ENCODE results near the gene PIR.
A peak's percentile ranks its signal among the peaks of the same experiment; 100 is the strongest.

Gene PIR

DNA sequence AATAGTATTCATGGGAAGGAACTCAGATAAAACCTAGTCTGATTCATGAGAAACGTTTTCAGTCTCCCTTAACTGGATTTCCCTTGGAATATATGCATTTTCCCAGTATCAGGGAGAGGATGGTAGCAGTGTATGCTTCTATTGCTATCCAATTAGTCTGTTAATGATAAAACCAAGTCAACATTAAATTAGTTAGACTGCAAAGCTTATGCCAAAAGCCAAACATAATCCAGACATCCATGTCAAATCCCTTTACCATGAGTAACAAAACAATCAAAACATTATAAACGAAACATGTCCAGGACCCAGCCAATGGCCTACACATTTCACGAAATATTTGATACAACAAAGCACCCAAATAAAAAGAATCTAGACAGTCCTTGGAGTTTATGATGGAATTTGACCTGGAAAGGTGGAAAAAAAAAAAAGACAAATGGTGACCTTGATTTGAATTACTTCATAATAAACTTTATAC, 74.4 kb downstream of the PIR start:
- no peak for DNase-seq

DNA sequence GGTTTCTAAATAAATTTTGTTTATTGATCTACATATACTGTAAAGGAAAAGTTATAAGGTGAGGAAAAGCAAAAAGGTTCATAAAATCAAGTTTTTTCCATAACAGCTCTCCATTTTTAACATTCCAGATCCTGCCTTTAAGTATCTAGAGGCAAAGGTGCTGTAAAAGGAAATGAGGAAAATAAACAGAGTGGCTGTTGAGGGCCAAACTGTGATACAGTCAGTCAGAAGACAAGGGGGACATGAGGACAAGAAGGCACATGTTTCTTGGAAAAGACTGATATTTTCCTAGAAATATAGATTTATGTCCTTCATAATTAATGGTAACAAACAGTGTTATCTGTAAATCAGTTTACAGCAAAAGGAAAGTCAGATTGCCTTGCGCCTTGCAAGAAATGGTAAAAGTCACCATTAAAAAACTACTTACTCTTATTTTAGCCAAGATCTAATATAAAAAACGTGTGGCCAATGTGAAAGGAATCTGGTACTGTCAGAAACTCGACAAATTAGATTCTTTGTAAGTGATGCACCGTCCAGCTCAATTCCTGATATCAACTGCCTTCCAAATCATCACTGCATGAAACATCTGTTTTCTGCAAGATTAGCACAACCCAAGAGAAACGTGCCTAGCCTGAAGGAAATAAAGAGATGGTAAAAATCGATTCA, 75.0 kb downstream of the PIR start:
- no peak for DNase-seq

DNA sequence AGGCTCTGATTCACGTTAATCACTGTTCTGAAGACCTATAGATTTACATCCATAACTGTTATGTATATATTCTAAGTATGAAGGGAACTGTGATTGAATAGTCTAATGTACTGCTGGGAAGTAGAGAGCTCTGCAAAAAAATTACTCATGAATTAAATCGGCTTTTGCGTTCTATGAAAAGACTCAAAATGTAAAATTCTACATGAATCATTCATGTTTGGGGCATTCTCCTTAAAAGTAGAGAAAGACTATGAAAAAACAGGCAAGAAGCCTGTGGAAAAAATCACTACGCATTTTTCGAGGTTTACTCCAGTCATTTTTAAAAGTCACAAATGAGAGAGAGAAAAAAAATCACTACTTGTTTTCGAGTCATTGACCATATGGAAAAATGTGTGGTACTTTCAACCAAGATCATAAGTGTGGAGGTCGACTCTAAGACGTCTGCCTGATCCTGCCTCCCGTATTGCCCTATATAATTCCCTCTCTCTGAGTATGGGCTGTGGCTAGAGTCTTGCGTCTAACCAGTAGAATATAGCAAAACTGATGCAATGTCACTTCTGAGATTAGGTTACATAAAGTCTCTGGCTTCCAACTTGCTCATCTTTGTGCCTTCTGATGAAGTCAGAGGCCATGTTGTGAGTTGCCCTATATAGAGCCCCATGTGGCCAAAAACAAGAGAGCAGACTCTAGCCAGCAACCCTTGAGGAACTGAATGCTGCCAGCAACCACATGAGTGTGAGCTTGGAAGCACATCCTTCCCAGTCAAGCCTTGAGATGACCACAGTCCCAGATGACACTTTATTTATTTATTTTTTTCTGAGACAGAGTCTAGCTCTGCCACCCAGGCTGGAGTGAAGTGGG, 76.8 kb downstream of the PIR start:
- DNase-seq, result no peak

DNA sequence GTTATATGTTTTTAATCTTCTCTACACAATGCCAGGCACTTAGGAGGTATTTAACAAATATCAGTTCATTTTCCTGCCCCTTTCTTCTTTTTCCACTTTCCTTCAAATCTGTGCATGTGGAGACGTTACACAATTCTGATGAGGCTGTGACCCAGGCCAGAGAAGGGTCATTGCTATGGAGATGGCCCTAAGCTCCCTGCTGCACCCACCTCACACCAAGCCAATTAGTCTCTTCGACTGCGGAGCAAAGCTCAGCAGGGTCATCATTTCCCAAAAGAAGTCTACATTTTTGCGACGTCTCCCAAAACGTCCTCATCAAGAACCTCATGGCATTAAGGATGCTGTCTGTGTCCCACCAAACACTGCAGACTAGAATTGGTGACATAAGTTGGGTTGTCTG, 80.0 kb downstream of the PIR start:
- no peak for DNase-seq

DNA sequence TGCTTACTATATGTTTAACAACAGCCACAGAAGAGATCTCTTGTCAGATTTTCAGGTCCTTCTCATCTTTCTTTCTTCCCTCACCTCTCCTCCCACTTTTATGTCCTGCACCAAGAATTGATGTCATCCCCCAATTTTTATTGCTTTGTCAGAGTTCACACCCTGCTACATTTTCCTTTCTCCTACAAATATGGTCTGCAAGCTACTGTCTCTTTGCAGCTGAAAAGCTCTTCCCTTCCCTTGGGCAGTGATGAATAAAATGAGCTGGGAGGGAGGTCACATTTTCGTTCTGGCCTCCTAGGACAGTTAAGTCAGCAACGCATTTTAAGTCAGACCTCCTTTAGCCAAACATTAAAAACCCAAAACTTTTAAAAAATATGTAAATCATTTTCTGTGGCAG, 82.2 kb downstream of the PIR start:
- no peak for DNase-seq

DNA sequence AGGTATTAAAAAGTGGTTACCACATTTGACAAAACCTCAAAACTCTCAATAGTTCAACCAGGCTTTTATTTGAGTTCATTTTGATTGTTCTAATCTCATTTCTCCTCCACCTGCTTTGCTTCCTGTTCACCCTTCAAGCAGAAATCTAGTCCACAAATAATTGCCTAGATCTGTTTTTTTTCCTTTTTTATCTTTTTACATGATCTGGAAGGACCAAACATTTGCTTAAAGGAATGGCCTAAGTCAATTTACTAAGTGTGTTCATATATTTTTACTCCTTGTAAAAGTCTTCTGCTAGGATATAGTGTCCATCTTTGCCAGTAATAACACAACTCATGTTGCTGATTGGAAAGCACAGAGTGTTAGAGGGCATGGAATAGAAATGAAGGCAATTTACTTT, 82.7 kb downstream of the PIR start:
- no peak for DNase-seq

DNA sequence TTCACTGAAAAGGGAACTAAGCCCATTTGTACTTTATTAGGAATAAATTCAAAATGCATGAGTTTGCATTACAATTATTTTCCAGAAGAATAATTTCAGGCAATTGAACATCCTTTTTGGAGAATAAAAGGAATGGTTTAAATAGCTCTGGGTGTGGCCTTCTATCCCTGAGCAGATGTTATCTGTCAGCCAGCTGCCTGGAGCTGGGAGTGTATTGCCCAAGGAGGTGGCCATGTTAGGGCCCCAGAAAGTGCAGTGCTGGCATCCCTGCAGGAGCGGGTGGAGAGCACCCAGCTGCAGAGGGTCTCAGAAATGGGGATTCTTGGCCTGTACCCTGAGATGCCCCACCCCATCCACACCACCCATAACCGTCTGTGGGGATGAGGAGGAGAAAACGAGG, 87.3 kb downstream of the PIR start:
- DNase-seq, result no peak

DNA sequence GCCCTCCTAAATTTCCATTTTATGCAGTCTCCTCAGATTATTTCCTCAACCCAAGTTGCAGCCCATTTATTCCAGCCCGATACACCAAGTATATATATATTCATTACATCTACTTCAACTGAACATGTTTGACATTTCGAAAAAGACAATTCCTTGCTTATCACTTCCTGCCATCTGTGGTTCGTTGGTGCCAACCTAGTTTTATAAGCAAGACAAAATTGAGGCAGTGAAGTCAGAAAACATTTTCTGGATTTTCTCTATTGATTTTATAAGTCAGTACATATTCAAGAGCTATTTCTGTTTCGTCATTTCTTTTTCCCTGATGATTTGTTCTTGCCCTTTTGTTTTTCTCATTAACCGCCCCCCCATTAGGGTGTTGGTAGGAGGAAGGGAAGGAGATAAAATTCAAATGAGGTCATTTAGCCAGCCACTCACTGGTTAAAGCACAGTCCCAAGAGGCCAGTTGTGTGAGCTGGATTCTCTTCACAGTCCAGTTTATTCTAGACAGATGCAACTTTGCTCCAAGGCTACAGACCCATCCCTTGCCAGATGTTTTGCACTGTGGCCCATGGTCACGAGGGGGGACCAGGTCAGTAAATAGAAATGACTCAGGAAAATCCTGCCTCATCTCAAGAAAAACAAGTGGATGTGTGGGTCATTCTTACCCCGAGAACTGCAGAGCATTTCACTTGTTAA, 88.6 kb downstream of the PIR start:
- peak in 1 of 58 donors; percentile 0 for DNase-seq

DNA sequence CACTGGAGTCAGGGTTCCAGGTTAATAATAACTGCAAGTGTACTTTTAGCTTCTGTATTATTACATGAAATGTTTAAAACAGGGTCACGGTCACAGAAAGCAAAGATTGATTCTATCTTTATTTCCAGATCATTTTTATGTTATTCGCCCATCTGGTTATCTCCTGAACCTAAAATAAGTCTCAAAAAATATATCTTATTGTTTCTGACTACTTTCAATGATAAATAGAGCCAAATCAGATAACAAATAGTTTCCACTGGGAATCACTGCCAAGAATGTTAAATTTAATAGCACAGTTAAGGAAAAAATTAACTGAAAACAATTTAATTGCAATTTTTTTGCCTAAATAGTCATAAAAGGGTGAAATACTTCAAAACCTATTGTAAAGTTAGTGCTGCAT, 91.8 kb downstream of the PIR start:
- no peak for DNase-seq

DNA sequence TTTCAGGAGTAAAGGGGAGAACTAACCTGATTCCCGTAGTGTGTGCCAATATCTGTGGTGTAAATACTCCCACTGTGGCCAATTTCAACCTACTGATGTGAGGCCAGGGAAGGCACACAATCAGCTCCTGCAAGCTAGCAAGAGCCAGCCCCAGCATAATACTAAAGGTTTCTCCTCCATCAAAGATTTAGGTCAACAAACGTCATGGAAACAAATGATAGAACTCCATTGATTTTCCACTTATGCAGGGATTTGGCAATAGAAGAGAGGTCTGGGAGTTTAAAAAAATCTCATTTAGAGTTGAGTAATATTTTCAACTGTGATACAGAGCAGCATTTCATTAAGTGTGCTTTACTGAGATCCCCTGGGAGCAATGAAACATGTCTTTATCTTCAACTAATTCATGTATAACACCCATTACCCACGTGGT, 93.2 kb downstream of the PIR start:
- DNase-seq, result no peak

DNA sequence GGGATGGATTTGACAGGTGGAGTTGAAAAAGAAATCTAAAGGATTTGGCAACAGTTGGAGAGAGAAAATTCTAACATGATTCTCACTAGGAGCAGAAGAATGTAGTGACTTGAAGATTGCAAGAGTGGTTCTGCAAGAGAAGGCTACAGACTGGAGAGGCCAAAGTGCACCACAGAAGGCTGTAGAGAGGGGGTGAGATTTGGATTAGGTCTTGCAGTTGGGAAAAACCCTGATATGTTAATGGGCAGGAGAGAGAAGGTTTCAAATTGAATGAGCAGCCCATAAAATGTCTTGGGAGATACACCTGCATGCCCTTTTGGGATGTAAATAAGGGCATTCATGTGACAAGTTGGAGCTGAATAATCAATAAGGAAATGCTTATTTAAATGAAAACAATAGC, 94.3 kb downstream of the PIR start:
- DNase-seq, result no peak

DNA sequence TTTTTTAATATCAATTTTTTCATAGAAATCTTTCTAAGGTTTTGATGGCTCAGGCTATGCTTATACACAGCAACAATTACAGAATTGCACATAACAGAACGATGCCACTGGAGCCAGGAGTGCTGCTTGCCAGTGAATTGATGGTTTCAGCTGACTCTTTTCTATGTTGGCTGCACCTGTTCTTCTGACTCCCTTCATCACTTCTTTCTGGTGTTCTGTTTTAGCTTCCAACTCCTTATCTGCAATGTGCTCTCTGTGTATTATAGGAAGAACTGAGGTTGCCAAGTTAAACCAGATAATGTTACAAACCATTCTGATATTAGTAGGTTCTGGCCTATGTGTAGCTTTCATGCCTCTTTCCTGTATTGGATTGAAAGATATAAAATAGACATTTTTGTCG, 97.3 kb downstream of the PIR start:
- no peak for DNase-seq

DNA sequence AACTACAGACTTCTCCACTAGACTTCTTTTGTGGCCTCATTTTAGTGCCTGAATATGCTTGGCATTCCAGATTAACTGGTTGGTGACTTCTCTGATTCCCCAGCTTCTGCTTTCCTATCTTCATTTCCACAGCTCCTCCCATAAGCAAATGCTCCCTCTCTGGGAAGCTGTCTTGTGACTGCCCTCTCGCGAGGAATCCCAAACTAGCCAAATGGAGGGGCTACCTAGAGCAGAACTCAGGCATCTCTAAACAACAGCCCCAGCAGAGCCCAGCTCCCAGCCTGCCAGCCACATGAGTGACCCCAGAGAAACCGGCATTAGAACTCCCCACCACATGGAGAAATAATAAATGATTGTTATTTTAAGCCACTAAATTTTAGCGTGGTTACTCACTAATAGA, 101.3 kb downstream of the PIR start:
- no peak for DNase-seq

DNA sequence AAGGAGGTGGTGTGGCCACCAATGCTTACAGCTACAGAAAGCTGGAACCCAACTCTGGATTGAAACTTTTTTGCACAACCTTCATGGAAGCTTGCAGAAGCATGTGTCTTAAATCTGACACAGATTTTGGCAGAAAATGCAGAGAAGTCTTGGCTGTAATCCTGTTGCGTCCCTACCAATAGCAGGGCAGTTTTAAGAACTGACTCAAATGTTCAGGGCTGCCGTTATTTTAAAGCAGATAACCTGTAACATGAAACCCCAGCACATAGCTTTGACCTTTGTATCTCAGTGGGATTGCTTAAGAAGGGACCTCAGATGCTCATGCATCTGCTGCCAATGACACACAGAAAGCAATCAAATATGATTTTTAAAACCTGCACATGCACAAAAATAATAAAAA, 108.8 kb downstream of the PIR start, which contains the start of gene VEGFD:
Gene VEGFD (minus strand): TSS at position 110 of the 400 bp plus-strand sequence. CDS start 467 bp downstream, outside the sequence.
- DNase-seq, result no peak

DNA sequence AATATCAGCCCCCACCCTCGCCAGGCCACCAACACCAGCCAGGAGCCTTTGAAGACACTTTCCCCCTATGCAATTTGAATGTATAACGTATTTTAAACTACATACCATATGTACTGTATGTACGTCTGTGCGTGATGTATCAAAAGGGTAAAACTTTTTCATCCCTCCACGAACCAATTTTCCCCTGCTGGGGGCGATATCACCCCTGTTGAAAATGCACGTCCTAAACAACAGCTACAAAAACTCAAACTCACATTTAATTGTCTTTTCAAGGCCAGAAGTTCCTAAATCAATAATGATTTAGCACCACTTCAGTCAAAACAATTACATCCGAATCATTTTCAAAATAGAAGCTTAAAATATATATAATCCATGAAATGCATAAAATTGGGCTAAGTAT, 110.3 kb downstream of the PIR start:
- DNase-seq, result no peak

DNA sequence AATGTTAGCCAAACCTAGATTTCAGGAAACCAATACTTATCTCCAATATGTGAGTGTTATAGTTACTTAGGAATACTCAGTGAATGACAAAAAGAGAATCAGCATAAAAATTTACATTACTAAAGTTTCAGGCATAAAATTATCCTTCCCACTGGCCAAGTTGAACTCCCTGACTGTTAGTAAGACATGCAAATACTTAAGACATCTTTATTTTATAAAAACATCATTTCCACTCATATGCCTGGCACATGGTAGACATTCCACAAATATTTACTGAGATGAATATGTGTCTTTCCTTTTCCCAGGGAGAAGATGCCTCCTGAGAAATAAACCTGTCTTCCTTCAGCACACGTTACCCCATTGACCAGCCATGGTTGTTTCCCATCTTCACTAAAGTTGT, 116.2 kb downstream of the PIR start:
- DNase-seq, result no peak

DNA sequence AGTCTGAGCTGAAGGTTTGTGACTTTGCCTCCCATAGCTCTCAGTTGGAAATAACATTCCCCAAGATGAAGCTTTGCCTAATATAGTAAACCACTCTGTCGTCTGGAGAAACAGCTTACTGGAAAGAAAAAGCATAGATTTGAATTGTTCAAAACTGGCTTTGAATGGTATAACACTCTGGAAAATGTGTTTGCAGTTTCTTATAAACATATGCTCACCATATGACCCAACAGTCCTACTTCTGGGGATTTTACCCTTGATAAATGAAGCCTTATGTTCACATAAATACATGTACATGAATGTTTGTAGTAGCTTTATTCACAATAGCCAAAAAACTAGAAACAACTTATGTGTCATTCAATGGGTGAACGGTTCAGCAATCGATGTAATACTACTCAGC, 119.2 kb downstream of the PIR start:
- DNase-seq, result no peak

DNA sequence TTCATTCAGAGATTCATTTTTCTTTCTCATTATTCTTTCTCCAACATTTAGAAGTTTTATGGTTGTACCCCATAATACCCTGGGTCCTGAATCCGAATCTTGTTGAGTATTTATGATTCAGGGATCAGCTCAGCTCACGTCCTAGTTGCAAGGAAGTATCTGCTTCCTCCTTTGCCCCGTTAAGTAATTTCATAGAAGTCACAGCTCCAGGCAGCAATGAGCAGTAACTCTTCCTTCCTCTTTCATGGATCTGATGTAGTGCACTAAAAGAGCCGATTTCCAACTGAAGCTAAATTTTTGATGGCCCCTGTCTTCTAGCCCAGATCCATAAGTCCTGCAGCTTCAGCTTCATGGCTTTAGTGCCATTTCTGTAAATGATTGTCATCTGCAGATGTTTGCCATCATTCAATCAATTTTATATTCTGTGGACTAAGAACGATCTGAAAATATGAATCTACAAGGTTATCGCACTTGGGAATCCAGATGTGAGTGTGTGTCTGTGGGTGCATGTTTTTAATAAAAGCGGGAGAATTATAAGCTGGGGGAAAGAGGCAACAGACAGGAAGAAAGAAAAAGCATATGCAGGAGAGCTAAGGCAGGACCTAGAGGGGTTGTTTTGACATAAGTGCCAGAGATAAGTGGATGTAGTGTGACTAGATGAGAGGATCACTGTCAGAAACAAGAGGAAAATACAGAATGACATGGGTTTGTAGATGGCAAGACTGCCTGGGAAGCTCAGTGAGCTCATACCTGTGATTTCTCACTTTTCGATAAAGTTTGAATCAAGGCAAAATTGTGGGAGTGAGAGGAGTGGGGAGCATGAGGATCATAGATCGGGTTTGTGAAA, 126.4 kb downstream of the PIR start:
- no peak for DNase-seq

DNA sequence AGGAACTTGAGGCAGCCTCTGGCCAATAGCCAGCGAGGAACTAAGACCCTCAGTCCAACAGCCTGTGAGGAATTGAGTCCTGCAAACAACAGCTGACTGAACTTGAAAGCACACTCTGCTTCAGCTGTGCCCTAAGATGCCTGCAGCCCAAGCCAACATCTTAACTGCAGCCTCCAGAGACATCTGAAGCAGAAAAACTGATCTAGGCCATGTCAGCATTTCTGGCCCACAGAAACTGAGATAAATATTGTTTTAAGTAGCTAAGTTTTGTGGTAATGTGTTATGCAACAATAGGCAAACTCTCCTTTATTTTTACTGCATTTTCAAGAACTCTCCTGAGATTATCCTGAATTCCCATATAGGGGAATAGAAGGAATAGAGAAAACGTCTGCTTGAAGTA, 133.4 kb downstream of the PIR start:
- no peak for DNase-seq

DNA sequence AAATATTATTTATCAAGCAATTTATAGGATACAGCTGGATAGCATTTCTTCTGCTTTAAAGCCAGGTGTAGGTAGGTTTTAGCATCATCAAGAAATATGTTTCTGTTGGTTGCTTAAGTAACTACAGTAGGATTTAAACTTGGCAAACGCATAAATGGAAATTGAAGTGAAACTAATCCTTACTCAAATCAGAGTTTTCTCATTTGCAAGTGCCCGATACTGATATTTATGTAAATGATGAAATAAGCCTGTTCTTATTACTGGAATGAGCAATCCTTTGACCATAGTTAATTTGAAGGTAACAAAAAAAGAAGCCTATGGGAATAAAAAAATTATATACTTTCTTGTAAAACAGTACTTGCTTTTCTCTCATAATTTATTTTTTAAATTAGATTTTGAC, 134.6 kb downstream of the PIR start:
- no peak for DNase-seq

DNA sequence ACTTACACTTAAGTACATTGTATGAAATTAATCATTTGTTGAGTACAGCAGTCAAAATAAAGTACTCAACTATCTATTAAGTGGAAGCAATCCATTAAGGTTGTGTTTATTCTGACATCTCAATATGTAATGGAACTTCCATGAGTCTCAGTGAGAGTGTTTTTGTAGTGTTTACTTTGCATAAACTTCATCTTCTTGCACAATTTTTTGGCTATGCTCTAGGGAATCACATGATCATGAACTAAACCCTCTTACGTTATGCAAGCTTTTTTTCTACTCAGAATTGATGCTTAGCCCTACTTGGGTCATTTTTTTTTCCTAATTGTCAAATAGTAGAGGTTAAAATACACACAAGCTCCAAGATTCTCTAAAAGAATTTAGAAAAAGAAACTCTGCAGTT, 136.7 kb downstream of the PIR start:
- DNase-seq, result no peak
